ENCODE data around the gene GLCCI1.
"Not testable (repeated sequence)": the region's sequence is repeated elsewhere in the genome, so short reads cannot be mapped to it uniquely, and the experiment has no call there.

GLCCI1 gene

GRCh38 chr7:8056439-8056838, 87.8 kb downstream of the GLCCI1 start:
- DNase-seq: no peak

GRCh38 chr7:8057566-8057965, 89.0 kb downstream of the GLCCI1 start:
- no peak for DNase-seq

GRCh38 chr7:8058322-8058721, 89.7 kb downstream of the GLCCI1 start:
- DNase-seq: no peak

- no peak for DNase-seq
Observed at GRCh38 chr7:8058852-8059251, 90.3 kb downstream of the GLCCI1 start.

GRCh38 chr7:8060241-8060640, 91.6 kb downstream of the GLCCI1 start:
- no peak for DNase-seq

- DNase-seq: not testable (repeated sequence)
Observed at GRCh38 chr7:8063300-8063699, 94.7 kb downstream of the GLCCI1 start.

GRCh38 chr7:8063706-8064297, 95.2 kb downstream of the GLCCI1 start:
- DNase-seq: no peak

GRCh38 chr7:8064828-8065227, 96.2 kb downstream of the GLCCI1 start:
- no peak for DNase-seq

GRCh38 chr7:8065356-8065813, 96.8 kb downstream of the GLCCI1 start:
- DNase-seq: no peak

- DNase-seq: no peak
Observed at GRCh38 chr7:8068892-8069686, 100.5 kb downstream of the GLCCI1 start.

- DNase-seq: no peak
Observed at GRCh38 chr7:8070451-8071180, 102.0 kb downstream of the GLCCI1 start.

GRCh38 chr7:8078418-8078817, 109.8 kb downstream of the GLCCI1 start:
- DNase-seq: no peak

- no peak for DNase-seq
Observed at GRCh38 chr7:8082762-8083161, 114.2 kb downstream of the GLCCI1 start.

- DNase-seq: no peak
Observed at GRCh38 chr7:8084836-8085235, 116.2 kb downstream of the GLCCI1 start.

GRCh38 chr7:8085420-8085819, 116.8 kb downstream of the GLCCI1 start:
- DNase-seq: no peak

- no peak for DNase-seq
Observed at GRCh38 chr7:8086239-8086638, 117.6 kb downstream of the GLCCI1 start.

- DNase-seq: no peak
Observed at GRCh38 chr7:8089036-8089780, 120.6 kb downstream of the GLCCI1 start.

- no peak for DNase-seq
Observed at GRCh38 chr7:8092140-8092539, 123.5 kb downstream of the GLCCI1 start.

GRCh38 chr7:8094164-8095140, 125.9 kb downstream of the GLCCI1 start:
- no peak for DNase-seq

- DNase-seq: not testable (repeated sequence)
Observed at GRCh38 chr7:8101292-8101691, 132.7 kb downstream of the GLCCI1 start.

- no peak for DNase-seq
Observed at GRCh38 chr7:8103282-8103681, 134.7 kb downstream of the GLCCI1 start.
